ENCODE results near the gene KCNQ5.

KCNQ5 gene

GRCh38 chr6:72646604-72647485 lies 25.0 kb downstream of the KCNQ5 start:
- in situ Hi-C loops (cut with HindIII; ENCODE audit: low pct_unique_long_range_greater_than_20kb, low sequenced_read_pairs), result no loop called here
- TF ChIP-seq JUND (IDR thresholded peaks at IDR 0.05; ENCODE audit: low read depth), result no peak
- no peak for DNase-seq (ENCODE audit: low read depth in 1 of 2, low spot score in 1 of 2)

GRCh38 chr6:72647489-72647888 lies 25.6 kb downstream of the KCNQ5 start:
- no peak for TF ChIP-seq JUND (IDR thresholded peaks at IDR 0.05; ENCODE audit: low read depth)
- in situ Hi-C loops (cut with HindIII; ENCODE audit: low pct_unique_long_range_greater_than_20kb, low sequenced_read_pairs), result no loop called here
- no peak for DNase-seq (ENCODE audit: low read depth in 1 of 2, low spot score in 1 of 2)

- TF ChIP-seq JUND (IDR thresholded peaks at IDR 0.05; ENCODE audit: low read depth), result no peak
- DNase-seq (ENCODE audit: low read depth in 1 of 2, low spot score in 1 of 2), result peak in 1 of 2 experiments; percentile 12
- in situ Hi-C loops (cut with HindIII; ENCODE audit: low pct_unique_long_range_greater_than_20kb, low sequenced_read_pairs), result no loop called here
Observed at GRCh38 chr6:72649032-72649984, 27.4 kb downstream of the KCNQ5 start.

GRCh38 chr6:72650081-72650745 lies 28.3 kb downstream of the KCNQ5 start:
- in situ Hi-C loops (cut with HindIII; ENCODE audit: low pct_unique_long_range_greater_than_20kb, low sequenced_read_pairs), result no loop called here
- no peak for DNase-seq (ENCODE audit: low read depth in 1 of 2, low spot score in 1 of 2)
- no peak for TF ChIP-seq JUND (IDR thresholded peaks at IDR 0.05; ENCODE audit: low read depth)

GRCh38 chr6:72651174-72651573 lies 29.3 kb downstream of the KCNQ5 start:
- no peak for DNase-seq (ENCODE audit: low read depth in 1 of 2, low spot score in 1 of 2)
- in situ Hi-C loops (cut with HindIII; ENCODE audit: low pct_unique_long_range_greater_than_20kb, low sequenced_read_pairs), result no loop called here
- TF ChIP-seq JUND (IDR thresholded peaks at IDR 0.05; ENCODE audit: low read depth), result no peak

GRCh38 chr6:72651967-72652956 lies 30.4 kb downstream of the KCNQ5 start:
- in situ Hi-C loops (cut with HindIII; ENCODE audit: low pct_unique_long_range_greater_than_20kb, low sequenced_read_pairs), result no loop called here
- TF ChIP-seq JUND (IDR thresholded peaks at IDR 0.05; ENCODE audit: low read depth), result no peak
- no peak for DNase-seq (ENCODE audit: low read depth in 1 of 2, low spot score in 1 of 2)

GRCh38 chr6:72653026-72653425 lies 31.2 kb downstream of the KCNQ5 start:
- TF ChIP-seq JUND (IDR thresholded peaks at IDR 0.05; ENCODE audit: low read depth), result no peak
- no peak for DNase-seq (ENCODE audit: low read depth in 1 of 2, low spot score in 1 of 2)
- in situ Hi-C loops (cut with HindIII; ENCODE audit: low pct_unique_long_range_greater_than_20kb, low sequenced_read_pairs), result no loop called here

GRCh38 chr6:72654071-72654621 lies 32.3 kb downstream of the KCNQ5 start:
- in situ Hi-C loops (cut with HindIII; ENCODE audit: low pct_unique_long_range_greater_than_20kb, low sequenced_read_pairs), result no loop called here
- no peak for TF ChIP-seq JUND (IDR thresholded peaks at IDR 0.05; ENCODE audit: low read depth)
- no peak for DNase-seq (ENCODE audit: low read depth in 1 of 2, low spot score in 1 of 2)

GRCh38 chr6:72657407-72658197 lies 35.7 kb downstream of the KCNQ5 start:
- no peak for TF ChIP-seq JUND (IDR thresholded peaks at IDR 0.05; ENCODE audit: low read depth)
- DNase-seq (ENCODE audit: low read depth in 1 of 2, low spot score in 1 of 2), result no peak
- in situ Hi-C loops (cut with HindIII; ENCODE audit: low pct_unique_long_range_greater_than_20kb, low sequenced_read_pairs), result no loop called here

GRCh38 chr6:72659754-72660153 lies 37.9 kb downstream of the KCNQ5 start:
- TF ChIP-seq JUND (IDR thresholded peaks at IDR 0.05; ENCODE audit: low read depth), result no peak
- in situ Hi-C loops (cut with HindIII; ENCODE audit: low pct_unique_long_range_greater_than_20kb, low sequenced_read_pairs), result no loop called here
- DNase-seq (ENCODE audit: low read depth in 1 of 2, low spot score in 1 of 2), result no peak
